Measurements from ENCODE around the gene KLHDC8A.

Gene KLHDC8A

DNA sequence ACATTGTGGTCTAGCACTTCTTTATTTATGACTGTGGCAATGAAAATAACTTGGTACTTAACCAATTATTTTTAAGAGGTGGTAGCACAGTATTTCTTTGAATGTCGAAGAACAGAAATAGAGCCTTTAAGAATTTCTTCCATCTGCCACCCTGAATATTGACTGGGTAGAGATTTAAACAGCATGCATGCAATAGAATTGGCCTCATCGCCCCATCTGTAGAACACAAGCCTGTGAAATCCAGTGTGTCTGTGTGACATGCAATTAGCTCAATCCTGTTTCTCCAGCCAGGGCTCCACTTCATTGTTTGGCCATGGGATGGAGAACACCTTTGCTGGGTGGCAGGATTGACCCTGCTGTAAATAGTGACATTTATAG, 17.1 kb upstream of the KLHDC8A start:
- TF ChIP-seq CTCF (IDR thresholded peaks at IDR 0.05; ENCODE audit: low read depth, low read length) (no peak), EZH2phosphoT487 (IDR thresholded peaks at IDR 0.05; ENCODE audit: low read depth) (no peak)
- H3K4me1 ChIP-seq (ENCODE audit: low read length) = no peaks in the 10 kb centered on the region
- H3K9ac ChIP-seq (ENCODE audit: low read length) = no peak overlapping the region
- H2AFZ ChIP-seq (ENCODE audit: low read depth, low read length) = no peak overlapping the region
- no peaks in the 10 kb centered on the region for H3K9me3 ChIP-seq (ENCODE audit: insufficient read depth, low read length)
- H3K27me3 ChIP-seq (ENCODE audit: low read depth, low read length) = peaks cover 74% of the 10 kb centered on the region
- H4K20me1 ChIP-seq (ENCODE audit: insufficient read depth, low read length) = no peaks in the 10 kb centered on the region
- no peaks in the 10 kb centered on the region for H3K79me2 ChIP-seq (ENCODE audit: low read length)
- H3K4me2 ChIP-seq (ENCODE audit: low read length) = no peak overlapping the region
- no peak overlapping the region for H3K4me3 ChIP-seq (ENCODE audit: low read length)
- no peaks in the 10 kb centered on the region for H3K36me3 ChIP-seq (replicated peaks; ENCODE audit: low read depth, low read length)
- H3K27ac ChIP-seq (ENCODE audit: low read length) = no peak overlapping the region

GRCh38 chr1:205373022-205373797, 16.5 kb upstream of the KLHDC8A start:
- no peak overlapping the region for H3K27ac ChIP-seq (ENCODE audit: low read length)

GRCh38 chr1:205371871-205372660, 15.3 kb upstream of the KLHDC8A start:
- Histone ChIP-seq H3K79me2 (ENCODE audit: low read length) (no peaks in the 10 kb centered on the region), H3K4me3 (ENCODE audit: low read length) (no peak overlapping the region), H3K4me2 (ENCODE audit: low read length) (no peak overlapping the region), H2AFZ (ENCODE audit: low read depth, low read length) (no peak overlapping the region), H3K4me1 (ENCODE audit: low read length) (no peaks in the 10 kb centered on the region), H3K9me3 (ENCODE audit: insufficient read depth, low read length) (no peaks in the 10 kb centered on the region), H3K36me3 (replicated peaks; ENCODE audit: low read depth, low read length) (no peaks in the 10 kb centered on the region), H4K20me1 (ENCODE audit: insufficient read depth, low read length) (no peaks in the 10 kb centered on the region), H3K27me3 (ENCODE audit: low read depth, low read length) (peaks cover 58% of the 10 kb centered on the region), H3K9ac (ENCODE audit: low read length) (no peak overlapping the region), H3K27ac (ENCODE audit: low read length) (no peak overlapping the region)
- TF ChIP-seq EZH2phosphoT487 (IDR thresholded peaks at IDR 0.05; ENCODE audit: low read depth) = no peak
- no peak for TF ChIP-seq CTCF (IDR thresholded peaks at IDR 0.05; ENCODE audit: low read depth, low read length)

More at GRCh38 chr1:205373022-205373797, 16.5 kb upstream of the KLHDC8A start:
- Histone ChIP-seq H3K9ac (ENCODE audit: low read length) (no peak overlapping the region), H3K4me2 (ENCODE audit: low read length) (no peak overlapping the region), H3K27me3 (ENCODE audit: low read depth, low read length) (peaks cover 69% of the 10 kb centered on the region), H3K9me3 (ENCODE audit: insufficient read depth, low read length) (no peaks in the 10 kb centered on the region), H3K79me2 (ENCODE audit: low read length) (no peaks in the 10 kb centered on the region), H3K4me1 (ENCODE audit: low read length) (no peaks in the 10 kb centered on the region), H2AFZ (ENCODE audit: low read depth, low read length) (no peak overlapping the region), H4K20me1 (ENCODE audit: insufficient read depth, low read length) (no peaks in the 10 kb centered on the region), H3K36me3 (replicated peaks; ENCODE audit: low read depth, low read length) (no peaks in the 10 kb centered on the region), H3K4me3 (ENCODE audit: low read length) (no peak overlapping the region)
- TF ChIP-seq CTCF (IDR thresholded peaks at IDR 0.05; ENCODE audit: low read depth, low read length) (no peak), EZH2phosphoT487 (IDR thresholded peaks at IDR 0.05; ENCODE audit: low read depth) (no peak)

- Histone ChIP-seq H4K20me1 (ENCODE audit: insufficient read depth, low read length) (no peaks in the 10 kb centered on the region), H3K4me3 (ENCODE audit: low read length) (no peak overlapping the region), H3K4me2 (ENCODE audit: low read length) (no peak overlapping the region), H3K9ac (ENCODE audit: low read length) (no peak overlapping the region), H3K27me3 (ENCODE audit: low read depth, low read length) (peaks cover 52% of the 10 kb centered on the region), H3K27ac (ENCODE audit: low read length) (no peak overlapping the region), H3K4me1 (ENCODE audit: low read length) (no peaks in the 10 kb centered on the region), H3K9me3 (ENCODE audit: insufficient read depth, low read length) (no peaks in the 10 kb centered on the region), H3K36me3 (replicated peaks; ENCODE audit: low read depth, low read length) (no peaks in the 10 kb centered on the region), H2AFZ (ENCODE audit: low read depth, low read length) (no peak overlapping the region), H3K79me2 (ENCODE audit: low read length) (no peaks in the 10 kb centered on the region)
- TF ChIP-seq EZH2phosphoT487 (IDR thresholded peaks at IDR 0.05; ENCODE audit: low read depth) = no peak
- no peak for TF ChIP-seq CTCF (IDR thresholded peaks at IDR 0.05; ENCODE audit: low read depth, low read length)
Measured at GRCh38 chr1:205370780-205371179, 14.1 kb upstream of the KLHDC8A start.
